ENCODE data around the gene KRTAP5-9. TPM values are rescaled to one million over a fixed set of nuclear protein-coding genes. Genes with fewer than 3 reads are reported as not detected.
A peak's percentile ranks its signal among the peaks of the same experiment; 100 is the strongest.
"Not testable (repeated sequence)": the region's sequence is repeated elsewhere in the genome, so short reads cannot be mapped to it uniquely, and the experiment has no call there.

Gene KRTAP5-9
- total RNA-seq, 2 donors from 2014 or later, result not detected

DNA sequence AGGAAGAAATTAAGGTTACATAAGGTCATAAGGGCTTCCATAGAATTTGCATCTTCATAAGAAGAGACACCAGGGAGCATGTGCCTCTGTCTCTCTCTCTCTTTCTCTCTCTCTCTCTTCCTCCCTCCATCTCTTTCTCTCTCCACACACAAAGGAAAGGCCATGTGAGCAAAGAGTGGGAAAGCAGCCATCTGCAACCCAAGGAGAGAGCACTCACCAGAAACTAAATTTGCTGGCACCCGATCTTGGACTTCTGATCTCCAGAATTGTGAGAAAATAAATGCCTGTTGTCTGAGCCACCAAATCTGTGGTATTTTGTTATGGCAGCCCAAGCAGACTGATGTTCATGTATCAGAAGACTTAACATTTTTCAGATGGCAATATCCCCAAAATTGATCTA, 10.8 kb downstream of the KRTAP5-9 start:
- Mint-ChIP-seq H3K4me3 (no peak overlapping the region), H3K36me3 (no peaks in the 10 kb centered on the region), H3K9me3 (no peaks in the 10 kb centered on the region), H3K4me1 (ENCODE audit: low read depth in 2 of 2) (peaks cover 0 to 5% of the 10 kb centered on the region in 2 donors), H3K27ac (no peak overlapping the region), H3K27me3 (peaks cover 23 to 43% of the 10 kb centered on the region in 2 donors)
- DNase-seq (ENCODE audit: low spot score) (no peak), ATAC-seq (no peak)

GRCh38 chr11:71562120-71562519, 13.9 kb downstream of the KRTAP5-9 start:
- H3K27ac Mint-ChIP-seq, result no peak overlapping the region
- H3K4me3 Mint-ChIP-seq, result no peak overlapping the region
- no peaks in the 10 kb centered on the region for H3K9me3 Mint-ChIP-seq
- DNase-seq (ENCODE audit: low spot score) (no peak), ATAC-seq (no peak)
- no peaks in the 10 kb centered on the region for H3K36me3 Mint-ChIP-seq
- peaks cover 0 to 5% of the 10 kb centered on the region in 2 donors for H3K4me1 Mint-ChIP-seq (ENCODE audit: low read depth in 2 of 2)
- peaks cover 35 to 53% of the 10 kb centered on the region in 2 donors for H3K27me3 Mint-ChIP-seq

GRCh38 chr11:71563406-71563805, 15.2 kb downstream of the KRTAP5-9 start:
- no peak for DNase-seq (ENCODE audit: low spot score)
- no peaks in the 10 kb centered on the region for H3K9me3 Mint-ChIP-seq

DNA sequence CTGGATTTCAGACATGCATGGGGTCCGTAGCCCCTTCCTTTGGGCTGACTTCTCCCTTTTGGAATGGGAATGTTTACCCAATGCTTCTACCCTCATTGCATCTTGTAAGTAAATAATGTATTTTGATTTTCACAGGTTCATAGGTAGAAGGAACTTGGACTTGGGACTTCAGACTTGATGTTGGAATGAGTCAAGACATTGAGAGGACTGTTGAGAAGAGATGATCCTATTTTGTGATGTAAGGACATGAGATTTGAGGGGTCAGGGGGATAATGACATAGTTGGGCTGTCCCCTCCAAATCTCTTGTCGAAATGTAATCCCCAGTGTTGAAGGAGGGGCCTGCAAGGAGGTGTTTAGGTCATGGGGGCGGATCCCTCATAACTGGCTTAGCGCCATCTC, 16.2 kb downstream of the KRTAP5-9 start:
- DNase-seq (ENCODE audit: low spot score), result no peak
- peaks cover 0 to 5% of the 10 kb centered on the region in 2 donors for H3K4me1 Mint-ChIP-seq (ENCODE audit: low read depth in 2 of 2)
- no peaks in the 10 kb centered on the region for H3K36me3 Mint-ChIP-seq
- ATAC-seq, result no peak
- H3K4me3 Mint-ChIP-seq, result no peak overlapping the region
- H3K27ac Mint-ChIP-seq, result no peak overlapping the region
- H3K9me3 Mint-ChIP-seq, result no peaks in the 10 kb centered on the region
- peaks cover 34 to 53% of the 10 kb centered on the region in 2 donors for H3K27me3 Mint-ChIP-seq

More at GRCh38 chr11:71563406-71563805, 15.2 kb downstream of the KRTAP5-9 start:
- Mint-ChIP-seq H3K4me1 (ENCODE audit: low read depth in 2 of 2) (peaks cover 0 to 5% of the 10 kb centered on the region in 2 donors), H3K4me3 (no peak overlapping the region), H3K27me3 (peaks cover 38 to 53% of the 10 kb centered on the region in 2 donors), H3K27ac (no peak overlapping the region), H3K36me3 (no peaks in the 10 kb centered on the region)
- no peak for ATAC-seq

GRCh38 chr11:71565263-71565662, 17.0 kb downstream of the KRTAP5-9 start, which contains the start of gene KRTAP5-10:
KRTAP5-10 (plus strand) TSS chr11:71565563; CDS start chr11:71565588, 25 bp downstream.
- Mint-ChIP-seq H3K27me3 (peaks cover 34 to 54% of the 10 kb centered on the region in 2 donors), H3K36me3 (no peaks in the 10 kb centered on the region), H3K27ac (no peak within 1 kb of the TSS)

DNA sequence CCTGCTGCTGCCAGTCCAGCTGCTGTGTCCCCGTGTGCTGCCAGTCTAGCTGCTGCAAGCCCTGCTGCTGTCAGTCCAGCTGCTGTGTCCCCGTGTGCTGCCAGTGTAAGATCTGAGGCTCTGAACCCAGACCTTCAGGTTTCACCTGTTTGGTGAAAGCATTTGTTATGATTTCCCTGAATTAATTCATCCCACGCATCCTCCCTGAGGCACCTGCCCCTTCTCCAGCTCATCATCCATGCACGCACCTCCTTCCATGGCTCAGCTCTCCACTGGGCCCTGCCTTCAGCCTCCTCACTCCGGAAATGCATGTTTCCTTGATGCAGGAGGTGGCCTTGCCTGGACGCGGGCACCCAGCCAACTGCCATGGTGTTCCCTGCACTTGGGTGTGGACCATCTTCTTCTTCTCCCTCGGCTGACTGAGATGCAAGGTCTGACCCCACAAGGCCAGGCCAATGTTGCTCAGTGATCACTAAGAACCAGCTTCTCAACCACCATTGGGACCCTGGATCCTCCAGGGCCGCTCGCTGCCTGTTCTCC, 17.9 kb downstream of the KRTAP5-9 start:
- peaks cover 0 to 5% of the 10 kb centered on the region in 2 donors for H3K4me1 Mint-ChIP-seq (ENCODE audit: low read depth in 2 of 2)
- H3K27me3 Mint-ChIP-seq, result peaks cover 36 to 55% of the 10 kb centered on the region in 2 donors
- DNase-seq (ENCODE audit: low spot score) (no peak), ATAC-seq (no peak)
- no peak overlapping the region for H3K27ac Mint-ChIP-seq
- H3K9me3 Mint-ChIP-seq, result no peaks in the 10 kb centered on the region
- H3K4me3 Mint-ChIP-seq, result no peak overlapping the region
- H3K36me3 Mint-ChIP-seq, result no peaks in the 10 kb centered on the region

More at GRCh38 chr11:71565263-71565662, 17.0 kb downstream of the KRTAP5-9 start, which contains the start of gene KRTAP5-10:
- peaks cover 0 to 5% of the 10 kb centered on the region in 2 donors for H3K4me1 Mint-ChIP-seq (ENCODE audit: low read depth in 2 of 2)
- no peaks in the 10 kb centered on the region for H3K9me3 Mint-ChIP-seq
- DNase-seq (ENCODE audit: low spot score), result no peak
- ATAC-seq, result no peak
- H3K4me3 Mint-ChIP-seq, result no peak within 1 kb of the TSS

DNA sequence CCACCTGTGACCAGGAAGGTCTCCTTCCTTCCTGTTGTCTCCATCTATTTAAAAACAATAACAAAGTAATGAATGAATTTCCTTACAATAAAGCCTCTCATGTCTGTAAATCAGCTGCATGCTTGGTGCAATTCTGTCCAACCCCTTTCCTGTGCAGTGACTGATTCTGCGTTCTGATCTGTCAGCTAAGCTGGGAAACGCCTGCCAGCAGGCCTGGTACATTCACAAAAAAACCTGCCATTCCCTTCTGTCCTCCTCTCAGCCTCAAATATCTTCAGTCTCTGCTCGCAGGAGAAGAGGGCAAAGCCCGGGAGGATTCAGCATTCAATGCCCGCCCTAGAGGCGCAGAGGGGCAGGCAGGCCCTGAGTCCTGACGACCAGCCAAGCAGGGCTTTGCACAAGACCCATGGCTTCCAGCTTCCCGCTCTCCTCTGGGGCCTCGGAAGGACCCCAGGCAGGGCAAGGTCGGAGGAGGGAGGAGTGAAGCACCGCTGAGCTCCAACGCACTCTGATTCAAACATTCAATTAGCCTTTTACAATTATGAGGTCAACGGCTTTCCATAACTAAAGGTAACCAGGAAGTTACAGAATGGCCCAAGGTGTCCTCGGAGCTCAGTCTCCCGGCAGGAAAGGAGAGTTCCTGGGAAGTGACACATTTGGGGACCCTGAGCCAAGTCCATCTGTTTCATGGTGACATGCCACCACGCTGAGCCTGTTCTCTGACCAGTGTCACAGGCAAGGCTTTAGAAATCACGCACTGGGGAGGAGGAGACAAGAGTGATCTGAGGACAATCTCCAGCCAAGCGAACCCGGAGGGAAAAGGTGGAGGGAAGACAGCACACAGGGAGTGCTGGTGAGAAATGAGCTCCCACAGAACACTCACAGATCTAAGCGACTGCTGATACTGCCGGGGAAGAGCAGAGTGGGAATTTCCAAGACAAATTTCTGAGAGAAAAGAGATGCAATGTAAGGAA, 18.7 kb downstream of the KRTAP5-9 start:
- H3K27ac Mint-ChIP-seq, result not testable (repeated sequence)

GRCh38 chr11:71567633-71568032, 19.4 kb downstream of the KRTAP5-9 start:
- H3K27ac Mint-ChIP-seq; H3K4me3 Mint-ChIP-seq; H3K4me1 Mint-ChIP-seq (ENCODE audit: low read depth in 2 of 2); ATAC-seq; H3K36me3 Mint-ChIP-seq; H3K9me3 Mint-ChIP-seq: not testable (repeated sequence)
- H3K27me3 Mint-ChIP-seq, result peaks cover 32 to 41% of the 10 kb centered on the region in 2 donors
- peak; percentile 8 for DNase-seq (ENCODE audit: low spot score)

More for the DNA sequence above, 18.7 kb downstream of the KRTAP5-9 start:
- ATAC-seq; H3K36me3 Mint-ChIP-seq; H3K4me1 Mint-ChIP-seq (ENCODE audit: low read depth in 2 of 2); H3K9me3 Mint-ChIP-seq; DNase-seq (ENCODE audit: low spot score); H3K4me3 Mint-ChIP-seq: not testable (repeated sequence)
- peaks cover 32 to 48% of the 10 kb centered on the region in 2 donors for H3K27me3 Mint-ChIP-seq

GRCh38 chr11:71568704-71569349, 20.6 kb downstream of the KRTAP5-9 start:
- H3K4me3 Mint-ChIP-seq, result no peak overlapping the region
- ATAC-seq (no peak), DNase-seq (ENCODE audit: low spot score) (peak; percentile 49)
- no peaks in the 10 kb centered on the region for H3K9me3 Mint-ChIP-seq
- H3K36me3 Mint-ChIP-seq, result no peaks in the 10 kb centered on the region
- H3K4me1 Mint-ChIP-seq (ENCODE audit: low read depth in 2 of 2), result peaks cover 0 to under 1% of the 10 kb centered on the region in 2 donors
- no peak overlapping the region for H3K27ac Mint-ChIP-seq
- H3K27me3 Mint-ChIP-seq, result peaks cover 23 to 29% of the 10 kb centered on the region in 2 donors

GRCh38 chr11:71571101-71571850, 23.1 kb downstream of the KRTAP5-9 start:
- not testable (repeated sequence) for H3K27ac Mint-ChIP-seq; H3K4me3 Mint-ChIP-seq; H3K9me3 Mint-ChIP-seq; ATAC-seq; H3K4me1 Mint-ChIP-seq (ENCODE audit: low read depth in 2 of 2); DNase-seq (ENCODE audit: low spot score); H3K36me3 Mint-ChIP-seq
- H3K27me3 Mint-ChIP-seq, result peaks cover 11 to 13% of the 10 kb centered on the region in 2 donors

- H3K36me3 Mint-ChIP-seq, result no peaks in the 10 kb centered on the region
Observed at GRCh38 chr11:71572811-71573210, 24.6 kb downstream of the KRTAP5-9 start.

GRCh38 chr11:71574418-71574817, 26.2 kb downstream of the KRTAP5-9 start:
- Mint-ChIP-seq H3K27me3 (peaks cover 5 to 9% of the 10 kb centered on the region in 2 donors), H3K4me3 (no peak overlapping the region), H3K9me3 (no peaks in the 10 kb centered on the region), H3K36me3 (no peaks in the 10 kb centered on the region), H3K27ac (no peak overlapping the region), H3K4me1 (ENCODE audit: low read depth in 2 of 2) (no peaks in the 10 kb centered on the region)
- DNase-seq (ENCODE audit: low spot score), result no peak
- ATAC-seq, result no peak

More at GRCh38 chr11:71572811-71573210, 24.6 kb downstream of the KRTAP5-9 start:
- Mint-ChIP-seq H3K9me3 (no peaks in the 10 kb centered on the region), H3K4me3 (no peak overlapping the region), H3K27me3 (peaks cover 5 to 9% of the 10 kb centered on the region in 2 donors), H3K4me1 (ENCODE audit: low read depth in 2 of 2) (no peaks in the 10 kb centered on the region), H3K27ac (no peak overlapping the region)
- DNase-seq (ENCODE audit: low spot score), result no peak
- no peak for ATAC-seq

Measured in natural killer cell treated with Interleukin-12 subunit alpha and Interleukin-12 subunit beta and Interleukin-15 and Interleukin-18, amount 100 ng/mL, for 72 hours (primary cell).